PFSK-1 (cell line): ENCODE data around the gene YTHDC1.

Experiments used
- POLR2AphosphoS5 ChIP-seq: IDR thresholded peaks from 2 replicates; pipeline ENCODE4 v1.6.1; 2012; ENCODE audit warnings: low read depth, mild to moderate bottlenecking, control low read depth, low read length, moderate library complexity
- TAF1 ChIP-seq: IDR thresholded peaks from 2 replicates; pipeline ENCODE4 v1.6.1; 2012; ENCODE audit warnings: low read length, control low read depth, borderline replicate concordance; ENCODE audit not compliant: insufficient read depth

DNA sequence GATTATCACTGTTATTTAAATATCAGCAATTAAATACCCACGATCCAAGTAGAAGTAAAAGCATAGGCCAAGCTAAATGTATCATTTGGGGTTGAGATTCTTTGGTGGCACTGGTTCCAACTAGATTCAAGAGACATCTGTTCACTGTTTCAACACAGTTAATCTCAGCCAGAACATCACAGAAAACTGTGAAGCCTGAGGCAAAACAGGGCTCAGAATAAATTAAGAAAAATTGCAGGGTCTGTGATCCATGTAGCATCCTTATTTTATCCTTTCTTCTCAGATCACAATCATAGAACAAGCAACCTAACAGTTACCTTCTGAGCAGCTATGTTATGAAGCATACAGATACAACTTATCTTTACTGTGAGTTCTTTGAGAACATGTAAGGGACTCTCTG is 23.7 kb downstream of the YTHDC1 start:
- TF ChIP-seq TAF1 (no peak), POLR2AphosphoS5 (no peak)
